GM23338 (cell line): Measurements from ENCODE around the gene HORMAD2.

Experiments
- CREB1 ChIP-seq: fragments of 250-450 bp; sonication (Bioruptor Pico); IDR thresholded peaks from 2 replicates; pipeline ENCODE4 v1.5.0; 2020; ENCODE audit warnings: low read depth, mild to moderate bottlenecking, moderate library complexity
- EZH2 ChIP-seq: fragments of 200-600 bp; sonication (generic); IDR thresholded peaks from one replicate; pipeline ENCODE4 v1.8.0; 2017; ENCODE audit warnings: antibody characterized with exemption, mild to moderate bottlenecking, low read depth; ENCODE audit not compliant: unreplicated experiment
- EZH2phosphoT487 ChIP-seq: fragments of 200-600 bp; sonication (generic); IDR thresholded peaks from one replicate; pipeline ENCODE4 v1.8.1; 2018; ENCODE audit warnings: antibody characterized with exemption; ENCODE audit not compliant: unreplicated experiment
- JUNB ChIP-seq: IDR thresholded peaks from one replicate; pipeline ENCODE4 v1.6.1; 2016; ENCODE audit warnings: antibody characterized with exemption; ENCODE audit not compliant: unreplicated experiment
- NANOG ChIP-seq: IDR thresholded peaks from 2 replicates; pipeline ENCODE4 v1.6.1; 2016; ENCODE audit warnings: antibody characterized with exemption, borderline replicate concordance
- POLR2AphosphoS5 ChIP-seq: IDR thresholded peaks from 2 replicates; pipeline ENCODE4 v1.6.1; 2016; ENCODE audit warnings: antibody characterized with exemption, low read depth
- STAT1 ChIP-seq: IDR thresholded peaks from one replicate; pipeline ENCODE4 v1.6.1; 2016; ENCODE audit warnings: antibody characterized with exemption; ENCODE audit not compliant: unreplicated experiment
- ZNF331 ChIP-seq: fragments of 250-450 bp; sonication (Bioruptor Pico); IDR thresholded peaks from 2 replicates; pipeline ENCODE4 v1.5.0; 2020; ENCODE audit warnings: low read depth, mild to moderate bottlenecking, moderate library complexity
- TF ChIP-seq, protein P1 (sequence below), 2 experiments: fragments of 200-600 bp in 1 of 2; sonication (generic) in 1 of 2; conservative IDR thresholded peaks; 2 replicates each; pipeline versions ENCODE4 v1.5.1 to v1.6.1; 2016 to 2017; ENCODE audit warnings: antibody characterized with exemption in 2 of 2, low read depth in 2 of 2, mild to moderate bottlenecking in 2 of 2, moderate library complexity in 1 of 2
- TF ChIP-seq, protein P2 (sequence below): IDR thresholded peaks from one replicate; pipeline ENCODE4 v1.6.1; 2018; ENCODE audit warnings: antibody characterized with exemption; ENCODE audit not compliant: unreplicated experiment
- TF ChIP-seq, protein P3 (sequence below): fragments of 250-450 bp; sonication (Bioruptor Pico); IDR thresholded peaks from 2 replicates; pipeline ENCODE4 v1.5.0; 2020; ENCODE audit warnings: mild to moderate bottlenecking, moderate library complexity

DNA sequence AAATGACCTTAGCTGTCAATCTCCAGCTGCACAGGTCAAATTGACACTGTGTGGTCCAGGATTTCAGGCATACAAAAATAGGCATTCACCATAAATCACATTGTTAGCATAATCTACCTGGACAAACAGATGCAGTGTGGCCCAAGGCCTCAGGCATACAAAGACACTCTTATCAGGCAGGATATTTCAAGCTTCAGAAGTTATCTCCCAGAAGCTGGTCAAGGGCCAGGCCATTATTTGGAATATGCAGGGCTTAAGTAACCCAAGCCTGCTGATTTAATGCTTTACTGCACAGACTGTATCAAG lies 25.5 kb upstream of the HORMAD2 start:
- TF ChIP-seq, protein P1, sequence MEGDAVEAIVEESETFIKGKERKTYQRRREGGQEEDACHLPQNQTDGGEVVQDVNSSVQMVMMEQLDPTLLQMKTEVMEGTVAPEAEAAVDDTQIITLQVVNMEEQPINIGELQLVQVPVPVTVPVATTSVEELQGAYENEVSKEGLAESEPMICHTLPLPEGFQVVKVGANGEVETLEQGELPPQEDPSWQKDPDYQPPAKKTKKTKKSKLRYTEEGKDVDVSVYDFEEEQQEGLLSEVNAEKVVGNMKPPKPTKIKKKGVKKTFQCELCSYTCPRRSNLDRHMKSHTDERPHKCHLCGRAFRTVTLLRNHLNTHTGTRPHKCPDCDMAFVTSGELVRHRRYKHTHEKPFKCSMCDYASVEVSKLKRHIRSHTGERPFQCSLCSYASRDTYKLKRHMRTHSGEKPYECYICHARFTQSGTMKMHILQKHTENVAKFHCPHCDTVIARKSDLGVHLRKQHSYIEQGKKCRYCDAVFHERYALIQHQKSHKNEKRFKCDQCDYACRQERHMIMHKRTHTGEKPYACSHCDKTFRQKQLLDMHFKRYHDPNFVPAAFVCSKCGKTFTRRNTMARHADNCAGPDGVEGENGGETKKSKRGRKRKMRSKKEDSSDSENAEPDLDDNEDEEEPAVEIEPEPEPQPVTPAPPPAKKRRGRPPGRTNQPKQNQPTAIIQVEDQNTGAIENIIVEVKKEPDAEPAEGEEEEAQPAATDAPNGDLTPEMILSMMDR (conservative IDR thresholded peaks at IDR 0.05; ENCODE audit: low read depth in 2 of 2) = no peak
- no peak for TF ChIP-seq POLR2AphosphoS5
- TF ChIP-seq, protein P2, sequence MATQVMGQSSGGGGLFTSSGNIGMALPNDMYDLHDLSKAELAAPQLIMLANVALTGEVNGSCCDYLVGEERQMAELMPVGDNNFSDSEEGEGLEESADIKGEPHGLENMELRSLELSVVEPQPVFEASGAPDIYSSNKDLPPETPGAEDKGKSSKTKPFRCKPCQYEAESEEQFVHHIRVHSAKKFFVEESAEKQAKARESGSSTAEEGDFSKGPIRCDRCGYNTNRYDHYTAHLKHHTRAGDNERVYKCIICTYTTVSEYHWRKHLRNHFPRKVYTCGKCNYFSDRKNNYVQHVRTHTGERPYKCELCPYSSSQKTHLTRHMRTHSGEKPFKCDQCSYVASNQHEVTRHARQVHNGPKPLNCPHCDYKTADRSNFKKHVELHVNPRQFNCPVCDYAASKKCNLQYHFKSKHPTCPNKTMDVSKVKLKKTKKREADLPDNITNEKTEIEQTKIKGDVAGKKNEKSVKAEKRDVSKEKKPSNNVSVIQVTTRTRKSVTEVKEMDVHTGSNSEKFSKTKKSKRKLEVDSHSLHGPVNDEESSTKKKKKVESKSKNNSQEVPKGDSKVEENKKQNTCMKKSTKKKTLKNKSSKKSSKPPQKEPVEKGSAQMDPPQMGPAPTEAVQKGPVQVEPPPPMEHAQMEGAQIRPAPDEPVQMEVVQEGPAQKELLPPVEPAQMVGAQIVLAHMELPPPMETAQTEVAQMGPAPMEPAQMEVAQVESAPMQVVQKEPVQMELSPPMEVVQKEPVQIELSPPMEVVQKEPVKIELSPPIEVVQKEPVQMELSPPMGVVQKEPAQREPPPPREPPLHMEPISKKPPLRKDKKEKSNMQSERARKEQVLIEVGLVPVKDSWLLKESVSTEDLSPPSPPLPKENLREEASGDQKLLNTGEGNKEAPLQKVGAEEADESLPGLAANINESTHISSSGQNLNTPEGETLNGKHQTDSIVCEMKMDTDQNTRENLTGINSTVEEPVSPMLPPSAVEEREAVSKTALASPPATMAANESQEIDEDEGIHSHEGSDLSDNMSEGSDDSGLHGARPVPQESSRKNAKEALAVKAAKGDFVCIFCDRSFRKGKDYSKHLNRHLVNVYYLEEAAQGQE = no peak
- TF ChIP-seq EZH2phosphoT487 = no peak
- no peak for TF ChIP-seq NANOG
- TF ChIP-seq EZH2 = no peak
- no peak for TF ChIP-seq CREB1 (CRISPR knock-in tag)
- no peak for TF ChIP-seq STAT1
- TF ChIP-seq JUNB = no peak
- TF ChIP-seq, protein P3, sequence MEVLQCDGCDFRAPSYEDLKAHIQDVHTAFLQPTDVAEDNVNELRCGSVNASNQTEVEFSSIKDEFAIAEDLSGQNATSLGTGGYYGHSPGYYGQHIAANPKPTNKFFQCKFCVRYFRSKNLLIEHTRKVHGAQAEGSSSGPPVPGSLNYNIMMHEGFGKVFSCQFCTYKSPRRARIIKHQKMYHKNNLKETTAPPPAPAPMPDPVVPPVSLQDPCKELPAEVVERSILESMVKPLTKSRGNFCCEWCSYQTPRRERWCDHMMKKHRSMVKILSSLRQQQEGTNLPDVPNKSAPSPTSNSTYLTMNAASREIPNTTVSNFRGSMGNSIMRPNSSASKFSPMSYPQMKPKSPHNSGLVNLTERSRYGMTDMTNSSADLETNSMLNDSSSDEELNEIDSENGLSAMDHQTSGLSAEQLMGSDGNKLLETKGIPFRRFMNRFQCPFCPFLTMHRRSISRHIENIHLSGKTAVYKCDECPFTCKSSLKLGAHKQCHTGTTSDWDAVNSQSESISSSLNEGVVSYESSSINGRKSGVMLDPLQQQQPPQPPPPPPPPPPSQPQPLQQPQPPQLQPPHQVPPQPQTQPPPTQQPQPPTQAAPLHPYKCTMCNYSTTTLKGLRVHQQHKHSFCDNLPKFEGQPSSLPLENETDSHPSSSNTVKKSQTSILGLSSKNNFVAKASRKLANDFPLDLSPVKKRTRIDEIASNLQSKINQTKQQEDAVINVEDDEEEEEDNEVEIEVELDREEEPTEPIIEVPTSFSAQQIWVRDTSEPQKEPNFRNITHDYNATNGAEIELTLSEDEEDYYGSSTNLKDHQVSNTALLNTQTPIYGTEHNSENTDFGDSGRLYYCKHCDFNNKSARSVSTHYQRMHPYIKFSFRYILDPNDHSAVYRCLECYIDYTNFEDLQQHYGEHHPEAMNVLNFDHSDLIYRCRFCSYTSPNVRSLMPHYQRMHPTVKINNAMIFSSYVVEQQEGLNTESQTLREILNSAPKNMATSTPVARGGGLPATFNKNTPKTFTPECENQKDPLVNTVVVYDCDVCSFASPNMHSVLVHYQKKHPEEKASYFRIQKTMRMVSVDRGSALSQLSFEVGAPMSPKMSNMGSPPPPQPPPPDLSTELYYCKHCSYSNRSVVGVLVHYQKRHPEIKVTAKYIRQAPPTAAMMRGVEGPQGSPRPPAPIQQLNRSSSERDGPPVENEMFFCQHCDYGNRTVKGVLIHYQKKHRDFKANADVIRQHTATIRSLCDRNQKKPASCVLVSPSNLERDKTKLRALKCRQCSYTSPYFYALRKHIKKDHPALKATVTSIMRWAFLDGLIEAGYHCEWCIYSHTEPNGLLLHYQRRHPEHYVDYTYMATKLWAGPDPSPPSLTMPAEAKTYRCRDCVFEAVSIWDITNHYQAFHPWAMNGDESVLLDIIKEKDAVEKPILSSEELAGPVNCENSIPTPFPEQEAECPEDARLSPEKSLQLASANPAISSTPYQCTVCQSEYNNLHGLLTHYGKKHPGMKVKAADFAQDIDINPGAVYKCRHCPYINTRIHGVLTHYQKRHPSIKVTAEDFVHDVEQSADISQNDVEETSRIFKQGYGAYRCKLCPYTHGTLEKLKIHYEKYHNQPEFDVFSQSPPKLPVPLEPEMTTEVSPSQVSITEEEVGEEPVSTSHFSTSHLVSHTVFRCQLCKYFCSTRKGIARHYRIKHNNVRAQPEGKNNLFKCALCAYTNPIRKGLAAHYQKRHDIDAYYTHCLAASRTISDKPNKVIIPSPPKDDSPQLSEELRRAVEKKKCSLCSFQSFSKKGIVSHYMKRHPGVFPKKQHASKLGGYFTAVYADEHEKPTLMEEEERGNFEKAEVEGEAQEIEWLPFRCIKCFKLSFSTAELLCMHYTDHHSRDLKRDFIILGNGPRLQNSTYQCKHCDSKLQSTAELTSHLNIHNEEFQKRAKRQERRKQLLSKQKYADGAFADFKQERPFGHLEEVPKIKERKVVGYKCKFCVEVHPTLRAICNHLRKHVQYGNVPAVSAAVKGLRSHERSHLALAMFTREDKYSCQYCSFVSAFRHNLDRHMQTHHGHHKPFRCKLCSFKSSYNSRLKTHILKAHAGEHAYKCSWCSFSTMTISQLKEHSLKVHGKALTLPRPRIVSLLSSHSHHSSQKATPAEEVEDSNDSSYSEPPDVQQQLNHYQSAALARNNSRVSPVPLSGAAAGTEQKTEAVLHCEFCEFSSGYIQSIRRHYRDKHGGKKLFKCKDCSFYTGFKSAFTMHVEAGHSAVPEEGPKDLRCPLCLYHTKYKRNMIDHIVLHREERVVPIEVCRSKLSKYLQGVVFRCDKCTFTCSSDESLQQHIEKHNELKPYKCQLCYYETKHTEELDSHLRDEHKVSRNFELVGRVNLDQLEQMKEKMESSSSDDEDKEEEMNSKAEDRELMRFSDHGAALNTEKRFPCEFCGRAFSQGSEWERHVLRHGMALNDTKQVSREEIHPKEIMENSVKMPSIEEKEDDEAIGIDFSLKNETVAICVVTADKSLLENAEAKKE = no peak
- no peak for TF ChIP-seq ZNF331 (CRISPR knock-in tag)
